ENCODE results near the gene ARL2BP.

Gene ARL2BP

DNA sequence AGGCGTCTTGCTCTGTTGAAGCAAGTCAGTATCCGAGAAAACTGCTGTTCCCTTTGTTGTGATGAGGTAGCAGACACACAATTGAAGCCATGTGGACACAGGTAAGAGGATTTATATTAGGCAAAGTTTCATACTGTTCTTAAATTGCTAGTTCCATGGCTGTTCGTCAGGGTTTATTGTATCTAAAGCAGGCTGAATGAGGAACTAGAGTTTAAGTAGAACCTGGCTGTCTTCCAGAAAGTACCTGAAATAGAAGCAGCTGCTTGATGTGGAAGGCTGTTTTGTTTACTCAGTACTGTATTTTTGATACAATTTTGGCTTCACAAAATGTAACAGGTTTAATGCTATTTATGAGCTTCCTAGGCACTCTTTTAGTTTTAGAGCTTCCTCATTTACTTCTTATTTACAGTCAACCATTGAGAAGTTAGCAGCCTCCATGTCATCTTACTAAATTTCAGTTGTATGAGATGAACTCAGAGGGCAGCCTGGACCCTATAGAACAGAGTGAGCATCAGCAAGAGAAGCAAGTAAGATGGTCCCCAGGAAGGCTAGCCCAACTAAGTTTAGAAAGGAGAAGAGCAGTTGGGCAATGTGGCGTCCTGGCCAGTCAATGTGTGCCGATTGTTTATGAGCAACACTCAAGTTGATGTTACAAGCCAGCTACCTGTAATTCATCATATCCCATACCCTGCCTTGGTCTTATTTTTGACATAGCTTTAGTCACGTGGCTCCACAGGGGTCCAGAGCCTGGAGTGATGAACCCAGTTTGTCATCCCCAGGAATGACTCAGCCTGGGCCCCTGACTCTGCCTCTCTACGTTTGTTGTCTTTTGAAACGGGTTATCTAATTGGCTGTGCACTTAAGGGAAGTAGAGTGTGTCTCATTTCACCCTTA lies 9.7 kb upstream of the ARL2BP start:
- no peak for DNase-seq

GRCh38 chr16:57236022-57236350 lies 9.1 kb upstream of the ARL2BP start:
- no peak for DNase-seq

- DNase-seq: no peak
These were observed 6.4 kb upstream of the ARL2BP start for GRCh38 chr16:57238682-57239081.

- DNase-seq: no peak
These were observed 6.0 kb upstream of the ARL2BP start for GRCh38 chr16:57239107-57239506.

DNA sequence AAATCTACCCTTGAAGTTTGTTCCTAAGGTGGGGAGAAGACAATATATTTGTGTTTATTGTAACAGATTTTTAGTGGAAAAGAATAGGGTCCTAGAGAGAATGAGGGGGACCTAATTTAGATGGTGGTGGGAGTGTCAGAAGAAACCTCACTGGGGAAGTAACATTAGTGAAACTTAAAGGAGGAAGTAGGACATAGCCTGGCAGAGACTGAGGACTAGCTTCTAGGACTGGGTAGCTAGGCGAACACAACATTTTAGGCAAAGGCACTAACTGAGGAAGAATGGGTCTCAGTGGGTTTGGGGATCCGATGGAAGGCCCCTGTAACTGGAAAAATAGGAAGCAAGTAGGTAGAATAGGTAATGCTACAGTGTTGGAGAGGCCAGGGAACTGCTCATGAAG lies 4.2 kb upstream of the ARL2BP start:
- no peak for DNase-seq

DNA sequence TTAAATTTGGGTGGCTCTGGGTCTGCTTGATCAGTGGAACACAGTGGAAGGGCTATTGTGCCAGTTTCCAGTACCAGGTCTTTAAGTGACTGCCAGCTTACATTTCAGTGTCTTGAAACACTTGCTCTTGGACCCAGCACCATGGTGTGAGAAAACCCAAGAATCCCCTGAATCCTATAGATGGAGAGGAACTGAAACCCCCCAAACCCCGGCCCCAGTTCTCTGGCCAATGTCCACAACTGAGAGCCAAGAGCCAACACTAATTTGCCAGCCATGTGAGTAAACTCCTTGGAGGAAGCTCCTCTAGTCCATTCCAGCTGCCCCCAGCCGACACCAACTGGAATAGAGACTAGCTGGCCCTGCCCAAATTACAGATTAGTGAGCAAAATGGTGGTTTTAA lies 2.4 kb upstream of the ARL2BP start:
- no peak for DNase-seq

DNA sequence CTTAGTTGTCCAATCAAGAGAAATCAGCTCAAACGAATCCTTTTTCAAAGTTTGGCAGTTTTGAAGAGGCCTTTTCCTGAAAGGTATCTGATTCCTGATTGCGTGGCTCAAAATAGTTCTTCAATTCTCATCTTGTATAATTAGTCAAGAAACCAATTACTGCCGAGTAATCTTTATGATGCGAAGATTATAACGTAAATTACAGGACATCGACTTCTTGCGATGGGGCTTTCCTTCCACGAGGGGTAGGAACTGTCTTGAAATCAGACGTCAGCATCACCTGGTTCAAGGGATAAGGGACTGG lies 644 bp upstream of the ARL2BP start:
- no peak for DNase-seq

GRCh38 chr16:57245472-57246113 lies 534 bp downstream of the ARL2BP start:
- DNase-seq: peak in 5 of 56 donors; percentile 43 to 65 (median 61)

- no peak for DNase-seq
These were observed 6.3 kb downstream of the ARL2BP start for GRCh38 chr16:57251352-57251751.

- no peak for DNase-seq
These were observed 7.2 kb downstream of the ARL2BP start for GRCh38 chr16:57252148-57252721.

GRCh38 chr16:57253466-57253865 lies 8.4 kb downstream of the ARL2BP start:
- DNase-seq: no peak

DNA sequence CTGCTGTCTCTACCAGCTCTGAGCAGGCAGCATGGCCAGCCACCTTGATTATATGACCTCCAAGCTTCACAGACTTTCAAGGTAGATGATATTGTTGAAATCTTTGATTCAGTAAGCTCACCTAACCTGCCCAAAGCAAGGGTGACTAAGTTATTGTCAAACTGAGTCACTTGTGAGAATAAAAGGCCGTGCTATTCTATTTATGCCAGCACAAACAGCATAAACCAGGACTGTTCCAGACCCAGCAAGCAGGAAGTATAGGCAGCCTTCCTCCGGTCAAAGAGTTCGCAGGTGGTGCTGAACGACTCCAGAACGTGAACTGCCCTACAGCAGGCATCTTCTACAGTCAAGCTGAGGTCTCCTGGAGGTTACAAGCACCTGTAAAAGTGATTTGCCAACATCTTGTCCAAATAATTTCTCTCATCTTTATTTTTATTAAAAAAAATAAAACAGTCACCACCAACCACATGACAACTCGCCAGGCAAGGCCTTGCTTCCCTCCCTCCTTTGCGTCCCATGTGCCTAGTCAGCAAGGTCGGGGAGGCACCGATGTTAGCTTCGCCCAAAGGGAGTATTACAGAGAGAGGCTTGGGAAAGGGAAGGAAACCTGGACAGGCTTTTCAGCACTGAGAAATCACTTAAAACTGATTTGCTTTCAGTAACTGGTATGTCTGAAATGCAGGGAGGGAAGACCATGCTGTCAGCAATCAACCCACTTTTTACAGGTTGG lies 10.8 kb downstream of the ARL2BP start:
- no peak for DNase-seq

DNA sequence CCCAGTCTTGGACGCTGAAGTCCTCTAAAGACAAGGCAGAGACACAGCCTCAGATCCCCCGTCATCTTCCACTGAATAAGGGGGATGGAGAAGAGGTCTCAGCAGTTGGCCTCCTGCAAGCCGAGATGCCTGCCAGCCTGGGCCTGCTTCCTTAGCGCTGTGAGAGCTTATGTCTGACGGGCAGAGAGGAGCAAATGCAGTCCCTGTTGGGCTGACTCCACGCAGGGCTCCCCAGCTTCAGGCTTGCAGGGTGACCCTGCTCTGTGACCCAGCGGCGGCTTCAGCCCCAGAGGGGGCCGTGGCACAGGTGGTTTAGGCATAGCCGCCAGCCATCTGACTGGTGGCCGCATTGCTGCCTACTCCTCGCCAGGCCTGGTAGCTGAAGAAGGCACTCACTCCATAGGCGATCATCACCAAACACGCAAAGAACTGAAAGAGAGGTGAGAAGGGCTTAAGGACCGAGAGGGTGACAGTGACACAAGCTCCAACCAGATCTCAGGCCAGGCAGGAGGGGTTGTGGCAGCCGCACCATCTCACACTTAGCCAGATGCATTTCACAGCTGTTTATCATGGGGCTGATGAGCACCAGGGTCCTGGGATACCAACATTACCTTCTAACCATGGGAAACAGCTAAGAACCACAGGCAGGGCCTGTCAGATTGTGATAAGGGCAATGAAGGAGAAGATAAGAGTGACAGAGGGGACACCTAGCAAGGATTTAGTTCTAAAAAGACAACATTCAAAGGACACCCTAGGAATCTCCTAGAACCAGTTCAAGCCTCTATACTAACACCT lies 11.7 kb downstream of the ARL2BP start:
- DNase-seq: no peak

DNA sequence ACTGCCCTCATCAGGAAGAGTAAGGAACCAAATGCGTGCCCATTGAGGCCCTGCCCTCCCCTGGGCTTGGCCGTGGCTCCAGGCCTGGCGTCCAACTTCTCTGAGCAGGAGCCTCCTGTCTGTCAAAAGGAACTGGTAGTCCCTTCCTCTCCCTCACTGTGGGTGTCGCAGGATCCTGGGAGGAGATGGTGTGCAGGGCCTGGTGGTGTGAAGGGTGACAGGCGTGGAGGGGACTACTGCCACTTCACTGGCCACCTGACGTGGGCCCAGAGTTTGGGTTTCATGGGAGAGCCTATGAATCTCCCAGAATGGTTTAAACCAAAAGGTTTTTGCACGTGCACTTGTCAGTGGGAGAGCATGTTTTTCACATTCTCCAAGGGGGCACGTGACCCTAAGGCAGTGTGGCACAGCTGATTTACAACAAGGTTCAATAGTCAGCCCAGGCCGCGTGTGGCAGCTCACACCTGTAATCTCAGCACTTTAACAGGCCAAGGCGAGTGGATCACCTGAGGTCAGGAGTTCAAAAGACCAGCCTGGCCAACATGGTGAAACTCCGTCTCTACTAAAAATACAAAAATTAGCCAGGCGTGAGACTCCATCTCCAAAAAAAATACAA lies 12.5 kb downstream of the ARL2BP start:
- no peak for DNase-seq

GRCh38 chr16:57258226-57258909 lies 13.3 kb downstream of the ARL2BP start:
- DNase-seq: no peak

DNA sequence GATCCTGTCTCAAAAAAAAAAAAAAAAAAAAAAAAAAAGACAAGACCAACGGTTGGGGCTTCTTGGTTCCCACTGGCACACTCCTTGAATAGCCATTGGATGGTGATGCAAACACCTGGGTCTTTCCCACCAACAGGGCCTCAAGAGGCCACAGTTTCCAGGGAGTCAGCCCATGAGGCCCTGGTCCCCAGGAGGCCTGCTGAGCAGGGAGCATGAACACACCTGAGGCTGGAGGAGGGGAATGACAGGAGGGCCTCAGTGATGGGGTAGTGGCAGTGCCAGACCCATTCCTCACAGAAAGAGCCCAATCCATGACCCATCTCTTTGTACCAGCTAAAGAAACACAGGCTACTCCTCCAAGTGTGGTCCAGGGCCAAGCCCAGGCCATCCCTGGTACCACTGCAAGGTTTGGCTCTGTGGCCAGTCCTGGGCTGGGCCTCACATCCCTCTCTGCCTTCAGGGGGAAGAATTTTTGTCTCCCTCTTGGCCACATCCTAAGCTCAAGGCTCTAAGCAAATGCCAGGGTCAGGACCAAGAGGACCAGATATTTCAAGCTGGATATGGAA lies 13.9 kb downstream of the ARL2BP start:
- no peak for DNase-seq

- DNase-seq: peak in 46 of 56 donors; percentile 28 to 87 (median 68)
These were observed 15.4 kb downstream of the ARL2BP start for GRCh38 chr16:57260294-57260929.

DNA sequence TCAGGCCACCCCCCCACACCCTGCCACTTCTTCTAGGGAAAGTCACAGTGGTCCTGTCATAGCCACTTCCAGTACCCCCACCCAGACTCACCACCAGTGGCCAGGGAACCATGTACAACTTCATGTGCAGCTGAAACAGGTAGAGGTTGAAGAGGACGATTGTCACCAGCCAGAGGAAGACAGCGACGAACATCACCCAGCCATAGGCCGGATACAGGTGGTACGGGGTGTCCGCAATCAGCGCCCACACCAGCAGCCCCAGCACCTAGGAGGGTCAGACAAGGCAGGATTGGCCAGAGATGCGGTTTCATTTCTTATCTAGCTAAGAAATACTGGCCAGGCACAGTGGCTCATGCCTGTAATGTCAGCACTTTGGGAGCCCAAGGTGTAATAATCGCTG lies 16.7 kb downstream of the ARL2BP start:
- DNase-seq: no peak

DNA sequence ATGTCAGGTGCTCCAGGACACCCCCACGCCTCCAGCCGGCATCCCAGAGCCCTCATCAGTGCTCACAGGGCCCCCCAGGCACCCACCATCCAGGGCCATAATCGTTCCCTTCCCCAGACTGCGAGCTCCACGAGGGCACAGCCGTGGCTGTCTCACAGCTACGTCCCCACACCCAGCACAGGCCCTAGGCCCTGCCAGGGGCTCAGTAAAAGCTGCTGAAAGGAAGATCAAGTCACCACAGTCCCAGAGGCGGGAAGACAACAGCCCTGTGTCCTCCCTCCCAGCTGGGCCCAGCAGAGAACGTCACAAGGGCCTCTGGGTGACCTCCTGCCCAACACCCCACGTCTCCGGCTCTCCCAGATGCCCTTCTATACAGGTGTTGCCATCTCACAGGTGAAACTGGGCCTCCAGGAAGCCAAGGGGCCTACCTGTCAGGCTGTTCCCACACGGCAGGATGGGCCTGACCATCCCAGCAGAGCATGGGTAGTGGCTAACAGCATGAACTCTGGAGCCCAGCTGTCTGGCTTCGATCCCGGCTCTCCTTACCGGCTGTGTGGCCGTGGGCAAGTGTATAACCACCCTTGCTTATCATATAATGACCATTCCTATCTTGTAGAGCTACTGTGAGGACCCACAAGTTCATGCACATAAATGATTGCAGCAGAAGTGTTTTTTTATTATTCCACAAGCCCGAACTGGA lies 17.9 kb downstream of the ARL2BP start:
- DNase-seq: peak in 42 of 56 donors; percentile 25 to 75 (median 57)
